ENCODE data around the gene ODAM. TPM values are rescaled to one million over a fixed set of nuclear protein-coding genes. Genes with fewer than 3 reads are reported as not detected.
"Not testable (repeated sequence)": the region's sequence is repeated elsewhere in the genome, so short reads cannot be mapped to it uniquely, and the experiment has no call there.

Gene ODAM
- total RNA-seq, 1 donor from 2014 or later = not detected

DNA sequence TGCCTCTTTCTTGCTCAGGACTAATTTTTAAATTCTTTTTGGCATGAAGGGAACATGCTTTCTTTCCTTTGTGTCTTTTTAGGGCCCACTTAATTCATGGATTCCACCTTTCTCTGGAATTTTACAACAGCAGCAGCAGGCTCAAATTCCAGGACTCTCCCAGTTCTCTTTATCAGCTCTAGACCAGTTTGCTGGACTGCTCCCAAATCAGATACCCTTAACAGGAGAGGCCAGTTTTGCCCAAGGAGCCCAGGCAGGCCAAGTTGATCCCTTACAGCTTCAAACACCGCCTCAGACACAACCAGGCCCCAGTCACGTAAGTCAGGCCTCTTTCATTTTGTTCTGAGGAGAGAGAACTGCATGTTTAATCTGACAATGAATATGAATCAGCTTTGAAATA lies 2.3 kb downstream of the ODAM start:
- H3K4me3 ChIP-seq (ENCODE audit: low read depth, low read length) = no peak overlapping the region
- no peaks in the 10 kb centered on the region for H3K36me3 ChIP-seq (ENCODE audit: control insufficient read depth, insufficient read depth, low read length)
- no peaks in the 10 kb centered on the region for H3K27me3 ChIP-seq (ENCODE audit: control insufficient read depth, insufficient read depth, low read length)
- DNase-seq (ENCODE audit: low read depth) = no peak
- TF ChIP-seq, protein P1, sequence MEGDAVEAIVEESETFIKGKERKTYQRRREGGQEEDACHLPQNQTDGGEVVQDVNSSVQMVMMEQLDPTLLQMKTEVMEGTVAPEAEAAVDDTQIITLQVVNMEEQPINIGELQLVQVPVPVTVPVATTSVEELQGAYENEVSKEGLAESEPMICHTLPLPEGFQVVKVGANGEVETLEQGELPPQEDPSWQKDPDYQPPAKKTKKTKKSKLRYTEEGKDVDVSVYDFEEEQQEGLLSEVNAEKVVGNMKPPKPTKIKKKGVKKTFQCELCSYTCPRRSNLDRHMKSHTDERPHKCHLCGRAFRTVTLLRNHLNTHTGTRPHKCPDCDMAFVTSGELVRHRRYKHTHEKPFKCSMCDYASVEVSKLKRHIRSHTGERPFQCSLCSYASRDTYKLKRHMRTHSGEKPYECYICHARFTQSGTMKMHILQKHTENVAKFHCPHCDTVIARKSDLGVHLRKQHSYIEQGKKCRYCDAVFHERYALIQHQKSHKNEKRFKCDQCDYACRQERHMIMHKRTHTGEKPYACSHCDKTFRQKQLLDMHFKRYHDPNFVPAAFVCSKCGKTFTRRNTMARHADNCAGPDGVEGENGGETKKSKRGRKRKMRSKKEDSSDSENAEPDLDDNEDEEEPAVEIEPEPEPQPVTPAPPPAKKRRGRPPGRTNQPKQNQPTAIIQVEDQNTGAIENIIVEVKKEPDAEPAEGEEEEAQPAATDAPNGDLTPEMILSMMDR (IDR thresholded peaks at IDR 0.05; ENCODE audit: insufficient read depth, low read length, poor library complexity, severe bottlenecking) = no peak

DNA sequence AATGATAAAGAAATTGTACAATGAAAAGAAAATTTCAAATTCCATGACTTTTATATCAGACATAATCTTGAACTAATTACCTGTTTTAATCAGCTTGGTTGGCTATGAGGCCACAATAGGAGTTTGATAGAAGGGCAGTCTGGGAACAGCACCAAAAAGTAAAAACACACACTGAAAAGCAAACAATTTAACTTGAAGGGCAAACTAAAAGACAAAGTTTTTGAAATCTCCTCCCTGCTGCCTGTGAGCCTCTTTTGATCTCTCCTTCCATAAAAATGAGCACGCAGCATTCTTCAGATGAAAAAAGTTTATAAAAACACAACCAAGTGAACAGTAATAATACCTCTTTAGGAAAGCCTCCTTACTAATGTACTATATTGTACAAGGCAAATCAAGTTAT lies 8.1 kb downstream of the ODAM start:
- DNase-seq (ENCODE audit: low read depth) = no peak
- TF ChIP-seq, protein P1 (IDR thresholded peaks at IDR 0.05; ENCODE audit: insufficient read depth, low read length, poor library complexity, severe bottlenecking) = no peak

DNA sequence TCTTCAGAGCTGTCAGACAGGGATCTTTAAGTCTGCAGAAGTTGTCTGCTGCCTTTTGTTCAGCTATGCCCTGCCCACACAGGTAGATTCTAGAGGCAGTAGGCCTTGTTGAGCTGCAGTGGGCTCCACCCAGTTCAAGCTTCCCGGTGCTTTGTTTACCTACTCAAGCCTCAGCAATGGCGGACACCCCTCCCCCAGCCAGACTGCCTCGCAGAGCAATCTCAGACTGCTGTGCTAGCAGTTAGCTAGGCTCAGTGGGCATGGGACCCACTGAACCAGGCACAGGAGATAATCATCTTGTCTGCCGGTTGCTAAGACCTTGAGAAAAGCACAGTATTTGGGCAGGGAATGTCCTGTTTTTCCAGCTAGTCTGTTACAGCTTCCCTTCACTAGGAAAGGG lies 17.2 kb downstream of the ODAM start:
- H3K27me3 ChIP-seq (ENCODE audit: control insufficient read depth, insufficient read depth, low read length); H3K36me3 ChIP-seq (ENCODE audit: control insufficient read depth, insufficient read depth, low read length); H3K4me3 ChIP-seq (ENCODE audit: low read depth, low read length); DNase-seq (ENCODE audit: low read depth): not testable (repeated sequence)

More for the DNA sequence above, 8.1 kb downstream of the ODAM start:
- no peaks in the 10 kb centered on the region for H3K27me3 ChIP-seq (ENCODE audit: control insufficient read depth, insufficient read depth, low read length)
- no peak overlapping the region for H3K4me3 ChIP-seq (ENCODE audit: low read depth, low read length)
- no peaks in the 10 kb centered on the region for H3K36me3 ChIP-seq (ENCODE audit: control insufficient read depth, insufficient read depth, low read length)

DNA sequence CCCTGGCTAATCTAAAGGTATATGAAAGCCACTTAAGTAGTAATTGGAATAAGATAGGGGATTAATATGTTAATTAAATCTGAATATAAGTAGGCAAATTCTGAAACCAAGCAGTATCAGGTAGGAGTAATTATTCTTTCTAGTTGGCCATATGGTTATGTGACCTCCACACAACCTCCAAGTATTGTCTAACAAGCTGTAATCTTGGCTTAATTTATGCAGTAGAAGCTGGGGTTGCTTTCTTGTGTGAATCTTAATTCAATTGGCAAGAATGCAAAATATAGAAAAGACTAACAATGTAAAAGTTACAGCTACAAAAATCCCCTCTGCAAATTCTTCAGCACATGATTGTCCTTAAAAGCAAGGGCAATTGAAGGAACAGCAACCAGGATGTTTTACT lies 20.6 kb downstream of the ODAM start:
- H3K27me3 ChIP-seq (ENCODE audit: control insufficient read depth, insufficient read depth, low read length) = not testable (repeated sequence)

DNA sequence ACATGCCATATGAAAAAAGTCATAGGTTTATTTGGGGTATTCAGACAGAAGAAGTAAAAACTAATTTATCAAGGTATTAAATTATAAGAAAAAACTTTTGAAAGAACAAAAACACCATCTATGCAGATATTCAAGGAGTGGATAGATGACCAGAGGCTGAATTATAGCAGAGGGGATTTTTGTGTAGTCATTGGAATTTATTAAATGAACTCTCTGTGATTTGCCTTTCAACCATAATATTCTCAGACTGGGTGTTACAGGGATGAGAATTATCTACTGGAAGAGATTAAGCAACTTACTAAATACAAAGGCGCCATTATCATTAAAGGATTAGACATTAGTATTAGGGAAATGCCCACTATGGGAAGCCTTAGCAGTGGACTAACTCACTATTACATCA lies 21.0 kb downstream of the ODAM start:
- H3K27me3 ChIP-seq (ENCODE audit: control insufficient read depth, insufficient read depth, low read length); H3K4me3 ChIP-seq (ENCODE audit: low read depth, low read length); DNase-seq (ENCODE audit: low read depth); H3K36me3 ChIP-seq (ENCODE audit: control insufficient read depth, insufficient read depth, low read length): not testable (repeated sequence)

More for the DNA sequence above, 20.6 kb downstream of the ODAM start:
- DNase-seq (ENCODE audit: low read depth); H3K36me3 ChIP-seq (ENCODE audit: control insufficient read depth, insufficient read depth, low read length); H3K4me3 ChIP-seq (ENCODE audit: low read depth, low read length): not testable (repeated sequence)

DNA sequence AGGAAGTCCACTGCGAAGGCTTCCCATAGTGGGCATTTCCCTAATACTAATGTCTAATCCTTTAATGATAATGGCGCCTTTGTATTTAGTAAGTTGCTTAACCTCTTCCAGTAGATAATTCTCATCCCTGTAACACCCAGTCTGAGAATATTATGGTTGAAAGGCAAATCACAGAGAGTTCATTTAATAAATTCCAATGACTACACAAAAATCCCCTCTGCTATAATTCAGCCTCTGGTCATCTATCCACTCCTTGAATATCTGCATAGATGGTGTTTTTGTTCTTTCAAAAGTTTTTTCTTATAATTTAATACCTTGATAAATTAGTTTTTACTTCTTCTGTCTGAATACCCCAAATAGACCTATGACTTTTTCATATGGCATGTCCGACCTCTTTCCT lies 25.9 kb downstream of the ODAM start:
- H3K4me3 ChIP-seq (ENCODE audit: low read depth, low read length); H3K27me3 ChIP-seq (ENCODE audit: control insufficient read depth, insufficient read depth, low read length); H3K36me3 ChIP-seq (ENCODE audit: control insufficient read depth, insufficient read depth, low read length); DNase-seq (ENCODE audit: low read depth): not testable (repeated sequence)

DNA sequence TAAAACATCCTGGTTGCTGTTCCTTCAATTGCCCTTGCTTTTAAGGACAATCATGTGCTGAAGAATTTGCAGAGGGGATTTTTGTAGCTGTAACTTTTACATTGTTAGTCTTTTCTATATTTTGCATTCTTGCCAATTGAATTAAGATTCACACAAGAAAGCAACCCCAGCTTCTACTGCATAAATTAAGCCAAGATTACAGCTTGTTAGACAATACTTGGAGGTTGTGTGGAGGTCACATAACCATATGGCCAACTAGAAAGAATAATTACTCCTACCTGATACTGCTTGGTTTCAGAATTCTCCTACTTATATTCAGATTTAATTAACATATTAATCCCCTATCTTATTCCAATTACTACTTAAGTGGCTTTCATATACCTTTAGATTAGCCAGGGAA lies 26.3 kb downstream of the ODAM start:
- H3K27me3 ChIP-seq (ENCODE audit: control insufficient read depth, insufficient read depth, low read length); H3K36me3 ChIP-seq (ENCODE audit: control insufficient read depth, insufficient read depth, low read length); H3K4me3 ChIP-seq (ENCODE audit: low read depth, low read length); DNase-seq (ENCODE audit: low read depth): not testable (repeated sequence)

DNA sequence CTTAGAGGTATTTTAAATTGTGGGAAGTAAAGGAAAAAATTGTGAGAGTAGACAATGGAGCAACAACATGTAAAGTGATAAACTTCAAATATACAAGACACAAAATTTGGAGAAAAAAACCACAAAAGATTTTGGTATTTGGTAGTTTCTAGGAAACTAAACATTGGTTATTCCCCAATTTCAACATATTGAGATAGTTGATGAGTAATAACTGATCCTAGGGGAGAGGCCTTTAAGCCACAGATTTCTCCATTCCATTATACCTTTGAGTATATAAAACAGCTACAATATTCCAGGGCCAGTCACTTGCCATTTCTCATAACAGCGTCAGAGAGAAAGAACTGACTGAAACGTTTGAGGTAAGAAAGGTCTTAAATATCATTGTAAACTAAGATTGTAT lies 30.3 kb downstream of the ODAM start, which contains the start of gene FDCSP:
TSS of gene FDCSP (plus strand) at position 301 of the 400 bp plus-strand sequence. CDS start 5,071 bp downstream, outside the sequence.
- Histone ChIP-seq H3K27me3 (ENCODE audit: control insufficient read depth, insufficient read depth, low read length) (no peaks in the 10 kb centered on the region), H3K4me3 (ENCODE audit: low read depth, low read length) (no peak within 1 kb of the TSS), H3K36me3 (ENCODE audit: control insufficient read depth, insufficient read depth, low read length) (no peaks in the 10 kb centered on the region)
- DNase-seq (ENCODE audit: low read depth) = no peak
- TF ChIP-seq, protein P1 (IDR thresholded peaks at IDR 0.05; ENCODE audit: insufficient read depth, low read length, poor library complexity, severe bottlenecking) = no peak
